ENCODE measurements around the gene TBL1XR1.

Gene TBL1XR1

DNA sequence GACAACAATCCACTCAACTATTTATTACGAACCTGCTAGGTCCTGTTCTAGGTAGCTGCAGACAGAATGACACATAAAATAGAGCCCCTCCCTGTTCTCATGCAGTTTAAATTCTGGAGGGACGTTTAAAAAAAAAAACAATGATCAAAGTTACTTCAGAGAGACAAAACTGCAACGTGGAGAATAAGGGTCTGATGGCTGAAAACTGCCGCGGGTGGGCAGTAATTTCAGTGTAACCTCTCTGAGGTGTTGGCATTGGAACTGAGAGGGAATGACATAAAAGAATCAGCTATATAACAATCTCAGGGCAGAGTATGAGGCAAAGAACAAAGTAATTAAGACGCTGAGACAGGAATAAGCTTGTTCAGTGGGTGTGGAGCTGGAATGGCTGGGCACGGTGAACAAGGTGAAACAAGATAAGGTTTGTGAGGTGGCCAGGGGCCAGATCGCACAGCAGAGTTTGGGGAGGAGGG is 19.5 kb downstream of the TBL1XR1 start:
- Histone ChIP-seq H2BK120ac (ENCODE audit: low read depth, low read length) (no peak overlapping the region), H2BK5ac (ENCODE audit: low read depth, low read length, poor library complexity, severe bottlenecking) (no peak overlapping the region), H3K23ac (ENCODE audit: low read length in 2 of 2) (no peak overlapping the region), H2AK5ac (ENCODE audit: low read length, severe bottlenecking) (no peak overlapping the region), H3K79me1 (replicated peaks; ENCODE audit: low read length, poor library complexity, severe bottlenecking) (peaks cover 2% of the 10 kb centered on the region), H3K14ac (ENCODE audit: low read length in 2 of 2) (no peak overlapping the region), H3K18ac (ENCODE audit: low read depth in 1 of 2, low read length in 2 of 2) (no peak overlapping the region), H3K9me3 (ENCODE audit: control insufficient read depth, low read length) (no peaks in the 10 kb centered on the region), H4K8ac (ENCODE audit: low read length) (no peak overlapping the region), H3K4ac (ENCODE audit: low read depth in 1 of 2, low read length in 2 of 2) (no peak overlapping the region), H2BK15ac (ENCODE audit: low read depth, poor library complexity, severe bottlenecking) (no peak overlapping the region), H2AFZ (ENCODE audit: low read depth, low read length) (no peak overlapping the region), H3K27me3 (ENCODE audit: control insufficient read depth in 1 of 2, insufficient read depth in 1 of 2, low read length in 2 of 2) (no peaks in the 10 kb centered on the region), H3K4me2 (ENCODE audit: low read length, poor library complexity, severe bottlenecking) (no peak overlapping the region), H3K36me3 (ENCODE audit: control insufficient read depth in 1 of 2, insufficient read depth in 2 of 2, low read depth in 1 of 2, low read length in 2 of 2) (peaks cover 0 to 4% of the 10 kb centered on the region in 2 experiments), H3K4me3 (ENCODE audit: insufficient read depth in 1 of 2, low read depth in 1 of 2, low read length in 2 of 2) (no peak overlapping the region), H2BK12ac (ENCODE audit: low read length in 2 of 2) (no peak overlapping the region), H3K9ac (ENCODE audit: low read length) (no peak overlapping the region), H3K27ac (ENCODE audit: low read length, poor library complexity, severe bottlenecking) (no peak overlapping the region), H4K91ac (ENCODE audit: low read length) (no peak overlapping the region), H3K4me1 (ENCODE audit: control insufficient read depth, insufficient read depth, low read depth, low read length) (peaks cover 7% of the 10 kb centered on the region)
- no peak for DNase-seq
- WGBS: 91% methylated on average over 8 of the region's 8 CpGs

DNA sequence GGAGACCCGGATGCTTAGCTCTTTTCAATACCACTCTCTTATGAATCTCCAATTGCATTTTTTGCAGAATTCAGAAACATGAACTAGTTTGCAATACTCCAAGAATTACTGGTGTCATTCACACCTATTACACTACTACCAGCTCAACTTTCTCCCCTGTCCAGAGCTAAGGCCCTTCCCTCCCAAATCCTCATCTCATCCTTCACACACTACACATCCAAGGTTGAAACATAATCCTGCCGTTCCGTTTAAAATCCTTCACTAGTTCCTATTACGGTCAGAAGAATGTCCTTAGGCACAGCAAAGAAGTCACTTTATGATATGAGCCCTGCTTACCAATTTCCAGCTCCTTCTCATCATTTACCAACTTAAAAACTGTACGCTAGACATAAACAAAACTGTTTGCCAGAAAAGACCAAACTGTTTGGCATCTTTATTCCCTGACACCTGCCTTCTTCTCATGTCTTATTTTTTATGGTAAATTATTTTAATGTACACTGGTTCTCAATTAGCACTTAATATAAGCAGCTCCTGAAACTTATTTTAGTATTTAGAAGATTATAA is 22.6 kb downstream of the TBL1XR1 start:
- no peak overlapping the region for H3K27ac ChIP-seq (ENCODE audit: low read length, poor library complexity, severe bottlenecking)
- no peaks in the 10 kb centered on the region for H3K9me3 ChIP-seq (ENCODE audit: control insufficient read depth, low read length)
- no peak overlapping the region for H2BK12ac ChIP-seq (ENCODE audit: low read length in 2 of 2)
- no peak overlapping the region for H3K14ac ChIP-seq (ENCODE audit: low read length in 2 of 2)
- no peak overlapping the region for H3K4me2 ChIP-seq (ENCODE audit: low read length, poor library complexity, severe bottlenecking)
- 91% methylated on average over 5 of the region's 5 CpGs for WGBS
- no peak overlapping the region for H3K9ac ChIP-seq (ENCODE audit: low read length)
- no peak overlapping the region for H2AK5ac ChIP-seq (ENCODE audit: low read length, severe bottlenecking)
- no peak overlapping the region for H2BK5ac ChIP-seq (ENCODE audit: low read depth, low read length, poor library complexity, severe bottlenecking)
- H3K79me1 ChIP-seq (replicated peaks; ENCODE audit: low read length, poor library complexity, severe bottlenecking): peaks cover 2% of the 10 kb centered on the region
- no peaks in the 10 kb centered on the region for H3K27me3 ChIP-seq (ENCODE audit: control insufficient read depth in 1 of 2, insufficient read depth in 1 of 2, low read length in 2 of 2)
- H3K36me3 ChIP-seq (ENCODE audit: control insufficient read depth in 1 of 2, insufficient read depth in 2 of 2, low read depth in 1 of 2, low read length in 2 of 2): peaks cover 0 to 12% of the 10 kb centered on the region in 2 experiments
- H3K4me3 ChIP-seq (ENCODE audit: insufficient read depth in 1 of 2, low read depth in 1 of 2, low read length in 2 of 2): no peak overlapping the region
- H3K18ac ChIP-seq (ENCODE audit: low read depth in 1 of 2, low read length in 2 of 2): no peak overlapping the region
- H4K91ac ChIP-seq (ENCODE audit: low read length): no peak overlapping the region
- no peak overlapping the region for H4K8ac ChIP-seq (ENCODE audit: low read length)
- H2BK15ac ChIP-seq (ENCODE audit: low read depth, poor library complexity, severe bottlenecking): no peak overlapping the region
- peaks cover 1% of the 10 kb centered on the region for H3K4me1 ChIP-seq (ENCODE audit: control insufficient read depth, insufficient read depth, low read depth, low read length)
- H3K23ac ChIP-seq (ENCODE audit: low read length in 2 of 2): no peak overlapping the region
- no peak overlapping the region for H2AFZ ChIP-seq (ENCODE audit: low read depth, low read length)
- DNase-seq: no peak
- H2BK120ac ChIP-seq (ENCODE audit: low read depth, low read length): no peak overlapping the region
- H3K4ac ChIP-seq (ENCODE audit: low read depth in 1 of 2, low read length in 2 of 2): no peak overlapping the region

DNA sequence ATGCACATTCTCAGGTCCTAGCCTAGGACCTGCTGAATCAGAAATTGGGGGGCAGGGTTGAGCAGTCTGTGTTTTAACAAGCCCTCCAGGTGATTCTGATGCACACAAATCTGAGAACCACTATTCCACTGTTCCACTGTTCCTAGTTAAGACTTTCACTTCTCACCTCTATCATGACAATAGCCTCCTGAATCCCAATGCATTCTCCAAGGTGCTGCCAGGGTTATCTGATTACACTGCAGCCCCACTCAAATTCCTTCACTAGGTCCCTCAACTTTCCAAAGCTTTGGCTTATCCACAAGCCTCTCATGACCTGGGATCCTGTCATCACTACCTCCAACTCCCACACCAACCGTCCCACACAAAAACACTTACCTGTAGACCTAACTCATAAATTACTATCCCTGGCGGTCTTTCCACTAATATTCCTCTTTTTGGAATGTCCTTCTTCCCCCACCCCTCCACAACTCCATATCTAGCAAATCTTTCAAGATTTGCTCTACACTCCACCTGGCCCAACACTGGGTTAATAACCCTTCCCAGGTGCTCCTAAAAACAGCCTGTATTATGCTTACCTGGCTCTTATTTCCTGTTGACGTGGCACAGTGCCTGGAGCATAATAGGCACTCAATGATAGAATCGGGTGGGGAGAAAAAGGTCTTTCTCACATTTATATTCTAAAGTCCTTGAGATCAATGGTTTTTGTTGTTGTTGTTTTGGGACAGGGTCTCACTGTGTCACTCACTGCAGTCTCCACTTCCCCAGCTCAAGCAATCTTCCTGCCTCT is 27.2 kb downstream of the TBL1XR1 start:
- Histone ChIP-seq H4K8ac (ENCODE audit: low read length) (no peak overlapping the region), H2BK5ac (ENCODE audit: low read depth, low read length, poor library complexity, severe bottlenecking) (no peak overlapping the region), H2BK12ac (ENCODE audit: low read length in 2 of 2) (no peak overlapping the region), H3K9me3 (ENCODE audit: control insufficient read depth, low read length) (no peaks in the 10 kb centered on the region), H3K27ac (ENCODE audit: low read length, poor library complexity, severe bottlenecking) (no peak overlapping the region), H3K27me3 (ENCODE audit: control insufficient read depth in 1 of 2, insufficient read depth in 1 of 2, low read length in 2 of 2) (no peaks in the 10 kb centered on the region), H3K4me2 (ENCODE audit: low read length, poor library complexity, severe bottlenecking) (no peak overlapping the region), H2BK15ac (ENCODE audit: low read depth, poor library complexity, severe bottlenecking) (no peak overlapping the region), H2AFZ (ENCODE audit: low read depth, low read length) (no peak overlapping the region), H3K9ac (ENCODE audit: low read length) (no peak overlapping the region), H3K36me3 (ENCODE audit: control insufficient read depth in 1 of 2, insufficient read depth in 2 of 2, low read depth in 1 of 2, low read length in 2 of 2) (peaks cover 3 to 11% of the 10 kb centered on the region in 2 experiments), H3K79me1 (replicated peaks; ENCODE audit: low read length, poor library complexity, severe bottlenecking) (peaks cover 2% of the 10 kb centered on the region), H2AK5ac (ENCODE audit: low read length, severe bottlenecking) (no peak overlapping the region), H3K23ac (ENCODE audit: low read length in 2 of 2) (no peak overlapping the region), H3K14ac (ENCODE audit: low read length in 2 of 2) (no peak overlapping the region), H3K4me1 (ENCODE audit: control insufficient read depth, insufficient read depth, low read depth, low read length) (peaks cover 3% of the 10 kb centered on the region), H3K4ac (ENCODE audit: low read depth in 1 of 2, low read length in 2 of 2) (no peak overlapping the region), H3K4me3 (ENCODE audit: insufficient read depth in 1 of 2, low read depth in 1 of 2, low read length in 2 of 2) (no peak overlapping the region), H2BK120ac (ENCODE audit: low read depth, low read length) (no peak overlapping the region), H3K18ac (ENCODE audit: low read depth in 1 of 2, low read length in 2 of 2) (no peak overlapping the region), H4K91ac (ENCODE audit: low read length) (no peak overlapping the region)
- 97% methylated on average over 3 of the region's 4 CpGs for WGBS
- no peak for DNase-seq

DNA sequence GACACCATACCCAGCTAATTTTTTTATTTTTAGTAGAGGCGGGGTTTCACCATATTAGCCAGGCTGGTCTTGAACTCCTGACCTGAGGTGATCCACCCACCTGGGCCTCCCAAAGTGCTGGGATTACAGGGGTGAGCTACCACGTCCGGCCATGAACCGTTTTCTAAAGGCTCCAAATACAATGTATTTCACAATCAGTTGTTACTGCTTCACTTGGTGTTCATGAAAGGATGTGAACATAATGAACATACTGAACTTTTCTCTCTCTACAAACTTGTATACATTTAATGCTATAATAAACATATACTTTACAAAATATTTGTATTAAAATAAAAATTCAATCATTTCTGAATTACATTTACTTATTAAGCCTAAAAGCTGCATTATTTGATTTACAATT is 28.9 kb downstream of the TBL1XR1 start:
- no peak overlapping the region for H3K14ac ChIP-seq (ENCODE audit: low read length in 2 of 2)
- H2AK5ac ChIP-seq (ENCODE audit: low read length, severe bottlenecking): no peak overlapping the region
- no peak overlapping the region for H3K18ac ChIP-seq (ENCODE audit: low read depth in 1 of 2, low read length in 2 of 2)
- H3K9ac ChIP-seq (ENCODE audit: low read length): no peak overlapping the region
- DNase-seq: no peak
- peaks cover 2% of the 10 kb centered on the region for H3K79me1 ChIP-seq (replicated peaks; ENCODE audit: low read length, poor library complexity, severe bottlenecking)
- no peaks in the 10 kb centered on the region for H3K9me3 ChIP-seq (ENCODE audit: control insufficient read depth, low read length)
- no peak overlapping the region for H2BK12ac ChIP-seq (ENCODE audit: low read length in 2 of 2)
- no peak overlapping the region for H2BK120ac ChIP-seq (ENCODE audit: low read depth, low read length)
- H3K4me1 ChIP-seq (ENCODE audit: control insufficient read depth, insufficient read depth, low read depth, low read length): peaks cover 2% of the 10 kb centered on the region
- no peak overlapping the region for H3K4me2 ChIP-seq (ENCODE audit: low read length, poor library complexity, severe bottlenecking)
- no peak overlapping the region for H3K4ac ChIP-seq (ENCODE audit: low read depth in 1 of 2, low read length in 2 of 2)
- no peak overlapping the region for H2AFZ ChIP-seq (ENCODE audit: low read depth, low read length)
- H2BK15ac ChIP-seq (ENCODE audit: low read depth, poor library complexity, severe bottlenecking): no peak overlapping the region
- H4K8ac ChIP-seq (ENCODE audit: low read length): no peak overlapping the region
- WGBS: 100% methylated on average over 1 of the region's 4 CpGs
- no peaks in the 10 kb centered on the region for H3K27me3 ChIP-seq (ENCODE audit: control insufficient read depth in 1 of 2, insufficient read depth in 1 of 2, low read length in 2 of 2)
- H2BK5ac ChIP-seq (ENCODE audit: low read depth, low read length, poor library complexity, severe bottlenecking): no peak overlapping the region
- H4K91ac ChIP-seq (ENCODE audit: low read length): no peak overlapping the region
- no peak overlapping the region for H3K23ac ChIP-seq (ENCODE audit: low read length in 2 of 2)
- no peak overlapping the region for H3K4me3 ChIP-seq (ENCODE audit: insufficient read depth in 1 of 2, low read depth in 1 of 2, low read length in 2 of 2)
- no peak overlapping the region for H3K27ac ChIP-seq (ENCODE audit: low read length, poor library complexity, severe bottlenecking)
- H3K36me3 ChIP-seq (ENCODE audit: control insufficient read depth in 1 of 2, insufficient read depth in 2 of 2, low read depth in 1 of 2, low read length in 2 of 2): peaks cover 3 to 11% of the 10 kb centered on the region in 2 experiments
